Small intestine (tissue), 7 donors: ENCODE results near the gene ZDHHC14. TPM values are rescaled to one million over a fixed set of nuclear protein-coding genes. Genes with fewer than 3 reads are reported as not detected.

Source experiments
- DNase-seq, 2 donors: peaks; one replicate each; pipeline versions ENCODE4 v3.0.0 to v3.0.0-alpha.2; 2013
- FAIRE-seq: peaks from 2 replicates; lab custom pipeline; 2012; peaks lifted over from hg19 to GRCh38; lab: Jason Lieb, UNC
- H3K27ac ChIP-seq, 3 donors: one replicate each; pipeline ENCODE4 v1.5.1; 2013; ENCODE audit warnings: low read length in 2 of 3, mild to moderate bottlenecking in 2 of 3, control low read depth in 1 of 3, inconsistent platforms in 1 of 3, low read depth in 1 of 3, moderate library complexity in 1 of 3
- H3K27me3 ChIP-seq, 3 donors: one replicate each; pipeline ENCODE4 v1.6.1; 2013; ENCODE audit warnings: low read length in 3 of 3, inconsistent platforms in 1 of 3; ENCODE audit not compliant: control insufficient read depth in 3 of 3, insufficient read depth in 3 of 3
- H3K36me3 ChIP-seq, 3 donors: one replicate each; pipeline ENCODE4 v1.6.1; 2013; ENCODE audit warnings: low read length in 3 of 3, inconsistent platforms in 1 of 3, low read depth in 1 of 3, mild to moderate bottlenecking in 1 of 3, moderate library complexity in 1 of 3; ENCODE audit not compliant: control insufficient read depth in 3 of 3, insufficient read depth in 2 of 3
- H3K4me1 ChIP-seq, 3 donors: one replicate each; pipeline ENCODE4 v1.6.1; 2013; ENCODE audit warnings: low read length in 2 of 3, inconsistent platforms in 1 of 3, low read depth in 1 of 3, mild to moderate bottlenecking in 1 of 3, moderate library complexity in 1 of 3; ENCODE audit not compliant: control insufficient read depth in 3 of 3, insufficient read depth in 2 of 3
- H3K4me3 ChIP-seq, 3 donors: one replicate each; pipeline ENCODE4 v1.5.1; 2013; ENCODE audit warnings: low read length in 3 of 3, control low read depth in 1 of 3, inconsistent platforms in 1 of 3, low read depth in 1 of 3, mild to moderate bottlenecking in 1 of 3, moderate library complexity in 1 of 3
- H3K9me3 ChIP-seq, 2 donors: one replicate each; pipeline ENCODE4 v1.6.1; 2013; ENCODE audit warnings: low read depth in 1 of 2, low read length in 1 of 2; ENCODE audit not compliant: control insufficient read depth in 2 of 2, insufficient read depth in 1 of 2
- WGBS, 3 donors: extraction: QIAGEN DNeasy Blood & Tissue Kit; methylation state at CpG; one replicate each; pipeline ENCODE4 v1.1.7; 2013; 5-methylcytosine and 5-hydroxymethylcytosine counted together
- polyA plus RNA-seq, 4 donors: library from polyadenylated mRNA; stranded (reverse) in 3 of 4; unstranded in 1 of 4; fragments of 200-250 nt in 3 of 4; fragments of 120-200 nt in 1 of 4; gene quantifications; one replicate each; pipeline versions ENCODE4 v1.2.1 to v1.2.3, GENCODE V29; 2013
- donor health status: healthy with polysubstance abuse.
- donor health status: control.
- donor health status: control.
- donor health status: Bipolar disorder and iron deficiency.
- donor health status: healthy.

ZDHHC14 gene
- polyA plus RNA-seq, 4 donors, result 3.4 to 27.7 (median 10.3) TPM

DNA sequence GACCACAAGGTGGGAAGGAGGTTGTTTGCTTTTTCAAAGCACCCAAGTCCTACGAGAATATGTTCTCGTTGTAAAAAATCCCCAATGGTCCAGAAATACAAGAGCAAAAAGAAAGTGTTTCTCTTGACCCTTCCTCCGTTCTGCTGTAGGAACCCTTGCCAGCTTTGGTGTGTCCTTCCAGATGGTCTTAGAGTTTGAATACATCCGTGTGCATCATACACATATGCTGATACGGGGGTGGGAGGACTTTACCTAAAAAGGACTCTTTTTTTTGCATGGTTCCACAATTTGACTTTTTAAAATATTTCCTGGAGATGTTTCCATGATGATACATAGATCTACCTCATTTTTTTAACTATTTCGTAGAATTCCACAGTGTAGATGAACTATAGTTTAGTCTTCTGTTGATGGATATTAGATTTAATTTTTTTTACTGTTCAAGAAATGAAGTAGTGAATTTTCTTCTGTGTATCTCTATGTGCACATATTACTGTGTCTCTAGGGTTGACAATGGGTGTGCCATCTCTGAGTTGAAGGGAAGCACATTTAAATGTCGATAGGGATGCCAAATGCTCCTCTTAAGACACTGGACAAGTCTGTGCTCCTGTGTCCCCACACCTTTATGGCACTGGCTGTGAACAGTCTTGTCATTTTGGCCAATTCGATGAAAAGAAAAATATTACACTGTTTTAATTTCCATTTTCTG, 259.9 kb downstream of the ZDHHC14 start:
- H3K4me1 ChIP-seq, result no peaks in the 10 kb centered on the region
- H3K36me3 ChIP-seq, result peaks cover 0 to 56% (median 0%) of the 10 kb centered on the region in 3 donors
- H3K4me3 ChIP-seq, result no peak overlapping the region
- WGBS, 3 donors, result 90 to 95% (median 90%) methylated on average over 8 of the region's 8 CpGs
- no peaks in the 10 kb centered on the region for H3K9me3 ChIP-seq
- no peaks in the 10 kb centered on the region for H3K27me3 ChIP-seq
- DNase-seq, result no peak
- no peak for FAIRE-seq
- no peak overlapping the region for H3K27ac ChIP-seq

DNA sequence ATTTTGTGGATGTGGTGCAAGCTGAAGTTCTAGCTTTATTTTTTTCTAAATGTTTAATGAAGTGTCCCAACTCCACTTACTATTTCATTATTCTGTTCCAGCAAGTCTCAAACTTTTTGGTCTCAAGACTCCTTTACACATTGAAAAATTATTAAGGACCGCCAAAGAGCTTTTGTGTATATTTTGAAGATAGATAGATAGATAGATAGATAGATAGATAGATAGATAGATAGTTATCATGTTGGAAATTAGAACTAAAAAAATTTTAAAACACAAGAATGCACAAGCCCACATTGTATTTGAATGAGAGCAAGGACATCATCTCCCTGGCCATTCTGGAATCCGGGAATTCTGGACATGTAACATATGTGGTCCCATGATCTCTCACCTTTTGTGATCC, 260.8 kb downstream of the ZDHHC14 start:
- Histone ChIP-seq H3K4me1 (no peaks in the 10 kb centered on the region), H3K4me3 (no peak overlapping the region), H3K36me3 (peaks cover 0 to 50% (median 0%) of the 10 kb centered on the region in 3 donors), H3K27ac (no peak overlapping the region), H3K27me3 (no peaks in the 10 kb centered on the region), H3K9me3 (no peaks in the 10 kb centered on the region)
- 93 to 96% (median 94%) methylated on average over 2 of the region's 2 CpGs for WGBS, 3 donors
- no peak for DNase-seq
- FAIRE-seq, result no peak

DNA sequence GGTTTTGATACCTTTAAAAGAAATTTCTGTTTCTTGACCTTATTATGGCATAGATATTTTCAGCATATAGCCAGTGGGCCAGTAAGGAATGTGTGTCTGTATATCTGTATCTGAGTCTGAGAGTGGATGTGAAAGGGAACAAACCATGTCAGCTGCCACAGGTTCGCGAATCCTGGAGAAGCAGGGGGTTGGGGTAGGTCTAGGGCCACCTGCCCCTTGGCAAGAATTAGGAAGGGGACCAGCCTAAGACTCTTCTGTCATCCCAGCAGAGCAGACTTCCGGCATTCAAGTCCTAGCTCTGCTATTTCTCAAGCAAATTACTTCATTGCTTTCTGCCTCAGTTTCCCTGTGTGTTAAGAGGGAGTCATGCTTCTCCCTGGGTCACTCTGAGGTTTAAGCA, 261.7 kb downstream of the ZDHHC14 start:
- H3K4me1 ChIP-seq, result no peaks in the 10 kb centered on the region
- H3K27me3 ChIP-seq, result no peaks in the 10 kb centered on the region
- no peaks in the 10 kb centered on the region for H3K9me3 ChIP-seq
- DNase-seq, result no peak
- H3K36me3 ChIP-seq, result peaks cover 0 to 52% (median 1%) of the 10 kb centered on the region in 3 donors
- no peak overlapping the region for H3K4me3 ChIP-seq
- no peak for FAIRE-seq
- H3K27ac ChIP-seq, result no peak overlapping the region
- WGBS, 3 donors, result 95 to 99% (median 97%) methylated on average over 3 of the region's 3 CpGs

DNA sequence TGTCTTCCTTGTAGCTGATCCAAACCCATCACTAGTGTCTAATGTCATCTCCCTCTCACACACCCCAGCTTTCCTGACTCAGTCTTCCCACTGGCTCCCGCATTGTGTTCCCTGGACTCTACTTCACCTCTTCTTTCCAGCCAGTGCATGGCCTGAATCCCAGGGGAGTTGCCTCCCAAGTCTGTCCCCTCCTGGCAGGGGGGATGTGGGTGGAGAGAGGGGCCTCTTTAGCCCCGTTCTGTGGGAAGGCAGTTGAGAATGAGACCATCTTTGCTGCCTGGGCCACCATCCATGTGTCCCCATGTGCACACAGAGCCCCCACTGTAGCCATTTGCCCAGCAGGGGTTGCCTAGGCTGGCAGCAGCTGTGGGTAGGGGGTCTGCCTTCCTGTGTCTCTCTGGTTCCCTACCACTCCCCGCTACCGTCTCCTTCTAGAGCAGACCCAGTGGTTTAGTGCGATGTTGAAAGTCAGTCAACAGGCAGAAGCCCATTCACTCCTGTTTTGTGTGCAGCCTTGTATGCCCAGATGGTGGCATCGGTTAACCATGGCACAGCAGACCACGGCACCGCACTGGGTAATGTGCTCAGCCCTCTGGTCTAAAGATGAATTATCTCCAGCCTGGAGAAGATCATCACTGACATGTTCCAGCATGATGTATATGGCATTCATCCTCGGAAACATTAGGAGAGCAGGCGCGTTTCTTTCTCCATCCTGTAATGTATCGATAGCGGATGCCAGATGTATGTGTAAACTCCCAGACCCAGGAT, 263.2 kb downstream of the ZDHHC14 start:
- DNase-seq, result no peak
- no peaks in the 10 kb centered on the region for H3K9me3 ChIP-seq
- no peaks in the 10 kb centered on the region for H3K27me3 ChIP-seq
- WGBS, 3 donors, result 81 to 95% (median 93%) methylated on average over 13 of the region's 13 CpGs
- no peaks in the 10 kb centered on the region for H3K4me1 ChIP-seq
- H3K4me3 ChIP-seq, result no peak overlapping the region
- no peak for FAIRE-seq
- peaks cover 0 to 51% (median 1%) of the 10 kb centered on the region in 3 donors for H3K36me3 ChIP-seq
- H3K27ac ChIP-seq, result no peak overlapping the region

DNA sequence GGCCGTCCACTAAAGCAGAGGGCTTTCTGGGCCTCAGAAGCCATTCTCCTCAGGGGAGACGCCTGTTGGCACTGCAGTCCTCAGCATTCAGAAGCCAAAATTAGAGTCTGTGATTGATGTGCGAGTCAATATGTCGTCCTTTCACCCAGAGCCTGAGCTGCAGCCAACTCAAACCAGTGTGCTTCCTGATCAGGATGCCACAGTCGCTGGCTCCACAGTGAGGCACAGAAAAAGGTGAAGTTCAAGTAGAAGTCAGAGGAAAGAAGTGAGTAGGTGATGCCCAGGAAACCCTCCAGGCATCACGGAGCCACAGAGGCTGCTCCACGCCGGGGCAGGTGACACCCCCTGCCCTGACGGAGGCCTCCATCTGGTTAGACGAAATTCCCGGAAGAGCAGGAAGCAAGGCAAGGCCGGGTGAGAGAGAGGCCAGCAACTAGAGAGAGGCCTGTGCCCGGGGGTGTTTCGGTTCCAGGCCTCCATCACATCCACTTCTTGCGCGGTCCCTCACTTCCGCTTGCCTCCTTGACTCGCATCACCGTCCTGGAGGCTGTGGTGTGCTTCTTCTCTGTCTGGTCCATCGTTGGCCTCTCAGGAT, 264.3 kb downstream of the ZDHHC14 start:
- no peak for DNase-seq
- 83 to 93% (median 84%) methylated on average over 20 of the region's 20 CpGs for WGBS, 3 donors
- Histone ChIP-seq H3K4me1 (no peaks in the 10 kb centered on the region), H3K27me3 (no peaks in the 10 kb centered on the region), H3K4me3 (no peak overlapping the region), H3K27ac (no peak overlapping the region), H3K9me3 (no peaks in the 10 kb centered on the region), H3K36me3 (peaks cover 0 to 51% (median 1%) of the 10 kb centered on the region in 3 donors)
- no peak for FAIRE-seq

DNA sequence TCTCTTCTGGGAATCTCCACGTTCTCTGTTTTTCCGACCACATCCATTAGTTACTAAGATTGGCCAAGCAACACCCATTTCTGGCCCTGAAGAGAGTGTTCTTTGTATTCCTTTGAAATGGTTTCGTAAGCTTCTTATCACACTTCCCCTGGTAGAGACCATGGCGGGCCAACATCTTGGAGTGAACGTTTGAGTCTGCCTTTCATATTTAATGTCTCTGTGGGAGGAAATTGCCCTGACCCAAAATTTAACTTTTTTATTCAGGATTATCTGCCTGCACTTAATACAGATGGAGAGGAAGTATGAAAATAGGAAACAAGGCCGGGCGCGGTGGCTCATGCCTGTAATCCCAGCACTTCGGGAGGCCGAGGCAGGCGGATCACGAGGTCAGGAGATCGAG, 265.0 kb downstream of the ZDHHC14 start:
- no peak overlapping the region for H3K4me3 ChIP-seq
- FAIRE-seq (no peak), DNase-seq (no peak)
- no peaks in the 10 kb centered on the region for H3K9me3 ChIP-seq
- no peaks in the 10 kb centered on the region for H3K27me3 ChIP-seq
- 80 to 94% (median 94%) methylated on average over 13 of the region's 13 CpGs for WGBS, 3 donors
- H3K4me1 ChIP-seq, result no peaks in the 10 kb centered on the region
- peaks cover 0 to 55% (median 1%) of the 10 kb centered on the region in 3 donors for H3K36me3 ChIP-seq
- no peak overlapping the region for H3K27ac ChIP-seq

DNA sequence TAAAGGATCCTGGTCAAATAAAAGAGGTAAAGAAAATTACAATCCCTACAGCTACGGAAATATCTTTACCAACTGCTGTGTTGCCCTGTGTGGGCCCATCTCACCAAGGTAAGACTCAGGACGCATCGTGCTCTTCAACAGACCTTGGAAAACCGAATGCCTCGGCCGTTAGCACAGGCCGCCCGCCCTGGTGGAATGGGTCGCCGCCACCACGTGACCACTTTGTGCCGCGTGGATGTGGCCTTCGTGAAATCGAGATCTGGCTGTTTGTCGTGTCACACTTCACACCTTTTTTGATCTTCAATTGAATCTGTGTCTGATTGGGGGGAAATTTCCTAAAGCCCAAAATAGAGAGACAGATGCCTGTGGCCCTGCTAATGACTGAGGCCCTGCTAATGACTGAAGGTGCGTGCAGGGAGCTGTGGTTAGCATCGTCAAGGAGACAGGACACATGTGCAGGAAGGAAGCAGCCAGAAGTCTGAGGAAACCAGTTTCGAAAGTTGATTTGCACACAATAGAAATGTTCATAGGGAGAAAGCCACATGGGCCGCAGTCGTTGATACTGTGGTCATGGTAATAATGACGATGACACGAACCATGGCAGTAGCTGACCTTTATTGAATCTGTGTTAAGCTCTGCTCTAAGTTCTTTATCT, 266.4 kb downstream of the ZDHHC14 start:
- no peaks in the 10 kb centered on the region for H3K4me1 ChIP-seq
- no peak overlapping the region for H3K27ac ChIP-seq
- peaks cover 0 to 61% (median 2%) of the 10 kb centered on the region in 3 donors for H3K36me3 ChIP-seq
- no peaks in the 10 kb centered on the region for H3K27me3 ChIP-seq
- FAIRE-seq (no peak), DNase-seq (no peak)
- 89 to 91% (median 90%) methylated on average over 23 of the region's 23 CpGs for WGBS, 3 donors
- no peaks in the 10 kb centered on the region for H3K9me3 ChIP-seq
- no peak overlapping the region for H3K4me3 ChIP-seq

DNA sequence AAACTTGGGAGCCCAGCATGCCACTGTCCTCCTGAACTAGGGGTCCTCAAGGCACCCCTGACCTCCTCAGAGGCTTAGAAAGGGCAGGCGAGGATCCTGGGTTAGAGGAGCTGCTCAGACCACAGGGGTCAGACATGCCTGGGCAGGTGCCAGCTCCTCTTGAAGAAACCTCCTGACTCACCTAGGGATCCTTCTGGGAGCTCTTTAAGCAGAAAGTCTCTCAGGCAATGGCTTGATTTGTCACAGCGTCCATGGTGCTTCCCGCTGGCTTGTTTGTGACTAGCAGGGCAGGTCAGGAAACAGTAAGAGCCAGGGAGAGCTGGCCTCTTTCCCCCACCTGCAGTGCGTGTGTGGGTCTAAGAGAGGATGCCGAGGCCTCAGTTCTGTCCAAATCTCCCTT, 267.6 kb downstream of the ZDHHC14 start:
- H3K4me3 ChIP-seq, result no peak overlapping the region
- no peaks in the 10 kb centered on the region for H3K27me3 ChIP-seq
- 89 to 94% (median 94%) methylated on average over 5 of the region's 5 CpGs for WGBS, 3 donors
- DNase-seq, result no peak
- FAIRE-seq, result no peak
- peaks cover 0 to 71% (median 3%) of the 10 kb centered on the region in 3 donors for H3K36me3 ChIP-seq
- H3K9me3 ChIP-seq, result no peaks in the 10 kb centered on the region
- H3K4me1 ChIP-seq, result no peaks in the 10 kb centered on the region
- no peak overlapping the region for H3K27ac ChIP-seq
